SK-N-SH (cell line): Measurements from ENCODE around the gene AREL1. TPM values are rescaled to one million over a fixed set of nuclear protein-coding genes. Genes with fewer than 3 reads are reported as not detected.

Experiments used
- CTCF ChIA-PET: fragments of 300-600, 350-600 bp; formaldehyde crosslinking; extraction: SDS; loops from one replicate; lab custom pipeline; 2021; lab: Yijun Ruan, JAX
- POLR2A ChIA-PET: fragments of 350-600 bp; sonication (Branson Sonifier 250); formaldehyde crosslinking; extraction: SDS; loops from one replicate; lab custom pipeline; 2020; ENCODE audit warnings: antibody characterized with exemption, inconsistent platforms; lab: Yijun Ruan, JAX
- DNase-seq: peaks from one replicate; pipeline ENCODE4 v3.0.0; 2012
- H2AFZ ChIP-seq: fragments of 200-600 bp; sonication (generic); 2 replicates; pipeline ENCODE4 v1.8.1; 2016; ENCODE audit warnings: antibody characterized with exemption, mild to moderate bottlenecking, low read depth
- H3F3A ChIP-seq: fragments of 200-600 bp; sonication (generic); replicated peaks from 2 replicates; pipeline ENCODE3; 2016; ENCODE audit warnings: antibody characterized with exemption, mild to moderate bottlenecking; ENCODE audit not compliant: insufficient read depth
- H3K27ac ChIP-seq, 2 experiments: fragments of 200-500 bp in 1 of 2; fragments of 200-600 bp in 1 of 2; sonication (Bioruptor generic) in 1 of 2; sonication (generic), shearing (Covaris generic) in 1 of 2; 2 replicates each; pipeline versions ENCODE4 v1.5.1 to v1.6.1; 2014 to 2016; ENCODE audit warnings: low read depth in 2 of 2, inconsistent platforms in 1 of 2, low read length in 1 of 2, mild to moderate bottlenecking in 1 of 2, mixed read lengths in 1 of 2
- H3K27me3 ChIP-seq: fragments of 200-600 bp; sonication (generic), shearing (Covaris generic); 2 replicates; pipeline ENCODE4 v1.6.1; 2016; ENCODE audit warnings: mixed run types; ENCODE audit not compliant: insufficient read depth
- H3K36me3 ChIP-seq, 2 experiments: fragments of 200-500 bp in 1 of 2; fragments of 200-600 bp in 1 of 2; sonication (Bioruptor generic) in 1 of 2; sonication (generic) in 1 of 2; replicated peaks in 1 of 2; 2 replicates each; pipeline versions ENCODE3 to v1.5.1; 2014 to 2016; ENCODE audit warnings: low read length in 1 of 2, mild to moderate bottlenecking in 1 of 2; ENCODE audit not compliant: insufficient read depth in 2 of 2, control insufficient read depth in 1 of 2
- H3K4me1 ChIP-seq, 2 experiments: fragments of 200-500 bp in 1 of 2; fragments of 200-600 bp in 1 of 2; sonication (Bioruptor generic) in 1 of 2; sonication (generic), shearing (Covaris generic) in 1 of 2; 2 replicates each; pipeline versions ENCODE4 v1.5.1 to v1.6.1; 2014 to 2016; ENCODE audit warnings: low read depth in 1 of 2, low read length in 1 of 2, mixed run types in 1 of 2; ENCODE audit not compliant: insufficient read depth in 2 of 2, control insufficient read depth in 1 of 2
- H3K4me2 ChIP-seq: fragments of 200-600 bp; sonication (generic), shearing (Covaris generic); 2 replicates; pipeline ENCODE4 v1.6.1; 2017; ENCODE audit warnings: mixed run types
- H3K4me3 ChIP-seq, 2 experiments: fragments of 200-500 bp in 1 of 2; fragments of 200-600 bp in 1 of 2; sonication (Bioruptor generic) in 1 of 2; sonication (generic), shearing (Covaris generic) in 1 of 2; 2 replicates each; pipeline versions ENCODE4 v1.5.1 to v1.8.1; 2014 to 2016; ENCODE audit warnings: low read depth in 2 of 2, inconsistent platforms in 1 of 2, low read length in 1 of 2, mild to moderate bottlenecking in 1 of 2, mixed read lengths in 1 of 2, moderate library complexity in 1 of 2
- H3K79me2 ChIP-seq: fragments of 200-600 bp; sonication (generic); 2 replicates; pipeline ENCODE4 v1.8.1; 2017; ENCODE audit warnings: mild to moderate bottlenecking; ENCODE audit not compliant: insufficient read depth
- H3K9ac ChIP-seq: fragments of 200-600 bp; sonication (generic); 2 replicates; pipeline ENCODE4 v1.6.1; 2017; ENCODE audit warnings: mixed run types
- H3K9me2 ChIP-seq: fragments of 200-600 bp; sonication (generic); 2 replicates; pipeline ENCODE4 v1.6.1; 2017; ENCODE audit warnings: mixed run types
- H3K9me3 ChIP-seq: fragments of 200-600 bp; sonication (generic); 2 replicates; pipeline ENCODE4 v1.6.1; 2017; ENCODE audit warnings: mixed run types, mild to moderate bottlenecking, moderate library complexity
- H4K20me1 ChIP-seq: fragments of 200-600 bp; sonication (generic); 2 replicates; pipeline ENCODE4 v1.6.1; 2017; ENCODE audit warnings: mild to moderate bottlenecking, mixed run types; ENCODE audit not compliant: insufficient read depth
- FOSL2 ChIP-seq: IDR thresholded peaks from 2 replicates; pipeline ENCODE4 v1.4.0; 2012; ENCODE audit warnings: low read depth, mild to moderate bottlenecking, moderate library complexity, borderline replicate concordance
- FOXJ3 ChIP-seq: sonication (generic); formaldehyde crosslinking; IDR thresholded peaks from 2 replicates; pipeline ENCODE4 v1.5.1; 2020; ENCODE audit warnings: mild to moderate bottlenecking, missing genetic modification reagents
- GABPA ChIP-seq: IDR thresholded peaks from 2 replicates; pipeline ENCODE4 v1.4.0; 2012; ENCODE audit warnings: low read depth, mild to moderate bottlenecking
- GATA2 ChIP-seq: sonication (generic); formaldehyde crosslinking; IDR thresholded peaks from 2 replicates; pipeline ENCODE4 v1.5.0; 2020; ENCODE audit warnings: mild to moderate bottlenecking, missing genetic modification reagents
- IRF3 ChIP-seq: fragments of 150-350 bp; IDR thresholded peaks from 2 replicates; pipeline ENCODE4 v1.6.1; 2016; ENCODE audit warnings: mild to moderate bottlenecking, low read depth, low read length
- JUND ChIP-seq: IDR thresholded peaks from 2 replicates; pipeline ENCODE4 v1.4.0; 2012
- MXI1 ChIP-seq: IDR thresholded peaks from 2 replicates; pipeline ENCODE4 v1.6.1; 2012; ENCODE audit warnings: mild to moderate bottlenecking, low read depth, low read length, improper control_type of control experiment
- NRF1 ChIP-seq: IDR thresholded peaks from 2 replicates; pipeline ENCODE4 v1.6.1; 2012; ENCODE audit warnings: low read depth, mild to moderate bottlenecking, low read length
- PBX3 ChIP-seq: IDR thresholded peaks from 2 replicates; pipeline ENCODE4; 2012
- POLR2AphosphoS5 ChIP-seq: IDR thresholded peaks from 2 replicates; pipeline ENCODE4 v1.6.1; 2012; ENCODE audit warnings: low read depth, low read length
- RCOR1 ChIP-seq: fragments of 150-350 bp; IDR thresholded peaks from 2 replicates; pipeline ENCODE4 v1.6.1; 2017; ENCODE audit warnings: antibody characterized with exemption, low read length
- RFX5 ChIP-seq: IDR thresholded peaks from 2 replicates; pipeline ENCODE4 v1.6.1; 2012; ENCODE audit warnings: mild to moderate bottlenecking, improper control_type of control experiment, low read length
- YY1 ChIP-seq: IDR thresholded peaks from 2 replicates; pipeline ENCODE4 v1.4.0; 2012; ENCODE audit warnings: low read depth, mild to moderate bottlenecking
- WGBS: methylation state at CpG from one replicate; pipeline ENCODE4 v1.1.6; 2017; ENCODE audit warnings: low lambda C conversion rate; 5-methylcytosine and 5-hydroxymethylcytosine counted together
- polyA plus RNA-seq, 3 experiments: library from polyadenylated mRNA; depleted of rRNA; stranded (reverse); fragments of >200 nt; gene quantifications; 2 replicates each; pipeline ENCODE4 v1.2.3, GENCODE V29; 2012
- TF ChIP-seq, protein P1 (sequence below): IDR thresholded peaks from 2 replicates; pipeline ENCODE4 v1.4.0; 2012; ENCODE audit warnings: low read depth, borderline replicate concordance
- TF ChIP-seq, protein P2 (sequence below): IDR thresholded peaks from 2 replicates; pipeline ENCODE4 v1.4.0; 2012; ENCODE audit warnings: low read depth, borderline replicate concordance

AREL1 gene
- polyA plus RNA-seq, 1 of the 3 experiments (the other 2 are of a cell fraction): 35.1 TPM

DNA sequence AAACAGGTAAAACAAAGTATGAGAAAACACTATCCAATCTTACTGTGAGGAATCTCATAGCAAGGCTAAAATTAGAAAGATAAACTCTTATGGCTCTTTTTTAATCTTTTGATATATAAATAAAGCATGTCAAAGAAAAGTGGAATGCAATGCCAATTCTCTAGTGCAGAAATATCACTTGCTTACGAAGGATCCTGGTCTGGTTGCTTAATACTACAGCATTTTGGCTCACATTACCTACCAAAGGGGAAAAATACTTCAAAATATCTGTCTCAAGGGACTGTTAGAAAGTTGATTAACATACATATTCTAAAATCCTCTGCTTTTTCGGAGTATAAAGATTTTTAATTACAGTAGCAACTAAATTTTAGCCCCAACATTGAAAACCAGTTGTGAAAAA lies 21.4 kb downstream of the AREL1 start (continued):
- no peak for TF ChIP-seq GATA2 (CRISPR knock-in tag)
- TF ChIP-seq YY1: no peak
- no peak for TF ChIP-seq GABPA
- TF ChIP-seq FOXJ3 (CRISPR knock-in tag): no peak
- TF ChIP-seq, protein P1, sequence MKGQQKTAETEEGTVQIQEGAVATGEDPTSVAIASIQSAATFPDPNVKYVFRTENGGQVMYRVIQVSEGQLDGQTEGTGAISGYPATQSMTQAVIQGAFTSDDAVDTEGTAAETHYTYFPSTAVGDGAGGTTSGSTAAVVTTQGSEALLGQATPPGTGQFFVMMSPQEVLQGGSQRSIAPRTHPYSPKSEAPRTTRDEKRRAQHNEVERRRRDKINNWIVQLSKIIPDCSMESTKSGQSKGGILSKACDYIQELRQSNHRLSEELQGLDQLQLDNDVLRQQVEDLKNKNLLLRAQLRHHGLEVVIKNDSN: no peak
- TF ChIP-seq NRF1: no peak

DNA sequence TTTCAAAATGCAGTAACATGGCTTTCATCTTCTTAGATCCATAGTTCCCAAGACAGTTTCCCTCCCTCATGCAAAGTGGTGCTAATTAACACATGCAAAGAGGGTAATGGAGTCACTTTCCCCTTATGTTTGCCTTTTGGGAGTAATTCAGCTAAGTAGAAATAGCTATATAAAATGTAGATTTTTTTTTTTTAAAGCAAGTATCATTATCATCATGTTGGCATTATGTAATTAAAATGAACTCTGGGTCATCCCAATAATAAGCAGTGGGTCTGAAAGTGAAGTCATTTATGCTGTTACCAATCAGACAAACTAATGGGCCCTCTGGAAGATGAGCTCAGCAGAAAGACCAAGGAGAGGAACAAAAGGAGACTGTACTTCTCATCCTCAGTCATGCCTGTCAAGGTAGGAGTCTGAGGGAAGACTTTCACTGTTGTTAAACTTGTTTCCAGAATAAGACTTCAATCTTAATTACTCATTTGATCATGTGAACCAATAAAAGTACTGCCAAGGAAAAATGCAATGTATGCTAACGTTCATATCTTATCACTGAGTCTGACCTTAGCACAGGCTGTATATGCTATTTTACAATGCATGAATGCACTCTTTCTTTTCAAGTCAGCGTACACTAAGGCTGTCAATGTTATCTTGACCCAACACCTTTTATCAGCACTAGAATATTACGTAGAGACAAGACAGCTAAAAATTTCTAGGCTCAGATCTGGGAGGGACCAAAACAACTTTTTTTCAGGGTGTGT lies 26.8 kb downstream of the AREL1 start:
- Histone ChIP-seq H3K4me2 (no peak overlapping the region), H3K27ac (no peak overlapping the region), H4K20me1 (no peaks in the 10 kb centered on the region), H3F3A (peaks cover 9% of the 10 kb centered on the region), H3K9ac (no peak overlapping the region)
- WGBS: 99% methylated on average over 3 of the region's 3 CpGs
- TF ChIP-seq FOSL2 (no peak), MXI1 (no peak), POLR2AphosphoS5 (no peak), JUND (no peak), IRF3 (no peak), RFX5 (no peak), PBX3 (no peak), GABPA (no peak), GATA2 (CRISPR knock-in tag) (no peak), FOXJ3 (CRISPR knock-in tag) (no peak), RCOR1 (no peak)
- TF ChIP-seq, protein P2, sequence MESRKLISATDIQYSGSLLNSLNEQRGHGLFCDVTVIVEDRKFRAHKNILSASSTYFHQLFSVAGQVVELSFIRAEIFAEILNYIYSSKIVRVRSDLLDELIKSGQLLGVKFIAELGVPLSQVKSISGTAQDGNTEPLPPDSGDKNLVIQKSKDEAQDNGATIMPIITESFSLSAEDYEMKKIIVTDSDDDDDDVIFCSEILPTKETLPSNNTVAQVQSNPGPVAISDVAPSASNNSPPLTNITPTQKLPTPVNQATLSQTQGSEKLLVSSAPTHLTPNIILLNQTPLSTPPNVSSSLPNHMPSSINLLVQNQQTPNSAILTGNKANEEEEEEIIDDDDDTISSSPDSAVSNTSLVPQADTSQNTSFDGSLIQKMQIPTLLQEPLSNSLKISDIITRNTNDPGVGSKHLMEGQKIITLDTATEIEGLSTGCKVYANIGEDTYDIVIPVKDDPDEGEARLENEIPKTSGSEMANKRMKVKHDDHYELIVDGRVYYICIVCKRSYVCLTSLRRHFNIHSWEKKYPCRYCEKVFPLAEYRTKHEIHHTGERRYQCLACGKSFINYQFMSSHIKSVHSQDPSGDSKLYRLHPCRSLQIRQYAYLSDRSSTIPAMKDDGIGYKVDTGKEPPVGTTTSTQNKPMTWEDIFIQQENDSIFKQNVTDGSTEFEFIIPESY: no peak
- TF ChIP-seq, protein P1: no peak
- TF ChIP-seq, all 33 proteins: peak for 0
- CTCF ChIA-PET: interaction anchor here (1.8 kb wide), 1 partner anchor 77 kb away, joined by 6 read pairs; no protein-coding TSS in a partner anchor
- peaks cover 65 to 75% of the 10 kb centered on the region in 2 experiments for H3K36me3 ChIP-seq
- no peak for DNase-seq
- peaks cover 36% of the 10 kb centered on the region; the same call in 1 of the 2 replicates for H3K79me2 ChIP-seq
- no peaks in the 10 kb centered on the region for H3K9me3 ChIP-seq
- H3K4me1 ChIP-seq: no peaks in the 10 kb centered on the region
- H2AFZ ChIP-seq: no peak overlapping the region
- H3K4me3 ChIP-seq: no peak overlapping the region
- POLR2A ChIA-PET: no interaction called here
- H3K27me3 ChIP-seq: no peaks in the 10 kb centered on the region
- H3K9me2 ChIP-seq: no peaks in the 10 kb centered on the region
